Thyroid gland (tissue), 4 donors: Measurements from ENCODE around the gene RUFY2.

ENCODE experiments used
- POLR2A ChIP-seq, 2 donors: fragments of 450-650 bp; IDR thresholded peaks; one replicate each; pipeline ENCODE4 v1.6.1; 2017; ENCODE audit warnings: antibody characterized with exemption in 2 of 2, mild to moderate bottlenecking in 2 of 2, moderate library complexity in 1 of 2
- TF ChIP-seq, protein P1 (sequence below), 6 experiments: fragments of 200-600 bp in 3 of 6; fragments of 450-650 bp in 3 of 6; sonication (generic) in 3 of 6; IDR thresholded peaks; one replicate each; pipeline ENCODE4 v1.5.1; 2016 to 2019; ENCODE audit warnings: antibody characterized with exemption in 6 of 6, mild to moderate bottlenecking in 2 of 6, inconsistent platforms in 1 of 6, moderate library complexity in 1 of 6

- TF ChIP-seq, protein P1, sequence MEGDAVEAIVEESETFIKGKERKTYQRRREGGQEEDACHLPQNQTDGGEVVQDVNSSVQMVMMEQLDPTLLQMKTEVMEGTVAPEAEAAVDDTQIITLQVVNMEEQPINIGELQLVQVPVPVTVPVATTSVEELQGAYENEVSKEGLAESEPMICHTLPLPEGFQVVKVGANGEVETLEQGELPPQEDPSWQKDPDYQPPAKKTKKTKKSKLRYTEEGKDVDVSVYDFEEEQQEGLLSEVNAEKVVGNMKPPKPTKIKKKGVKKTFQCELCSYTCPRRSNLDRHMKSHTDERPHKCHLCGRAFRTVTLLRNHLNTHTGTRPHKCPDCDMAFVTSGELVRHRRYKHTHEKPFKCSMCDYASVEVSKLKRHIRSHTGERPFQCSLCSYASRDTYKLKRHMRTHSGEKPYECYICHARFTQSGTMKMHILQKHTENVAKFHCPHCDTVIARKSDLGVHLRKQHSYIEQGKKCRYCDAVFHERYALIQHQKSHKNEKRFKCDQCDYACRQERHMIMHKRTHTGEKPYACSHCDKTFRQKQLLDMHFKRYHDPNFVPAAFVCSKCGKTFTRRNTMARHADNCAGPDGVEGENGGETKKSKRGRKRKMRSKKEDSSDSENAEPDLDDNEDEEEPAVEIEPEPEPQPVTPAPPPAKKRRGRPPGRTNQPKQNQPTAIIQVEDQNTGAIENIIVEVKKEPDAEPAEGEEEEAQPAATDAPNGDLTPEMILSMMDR (IDR thresholded peaks at IDR 0.05) = no peak
- TF ChIP-seq POLR2A (IDR thresholded peaks at IDR 0.05) = no peak
Observed at GRCh38 chr10:68301301-68301700, 105.8 kb downstream of the RUFY2 start.
